RWPE1 (cell line): ENCODE data around the gene ERV3-1.
"Not testable (repeated sequence)": the region's sequence is repeated elsewhere in the genome, so short reads cannot be mapped to it uniquely, and the experiment has no call there.

Experiments
- CTCF ChIA-PET: fragments of 350-600 bp; sonication (Branson Sonifier 250); formaldehyde crosslinking; extraction: SDS; loops from one replicate; lab custom pipeline; 2021; lab: Yijun Ruan, JAX
- POLR2A ChIA-PET: fragments of 400-600 bp; formaldehyde crosslinking; extraction: SDS; loops from one replicate; lab custom pipeline; 2020; ENCODE audit warnings: antibody characterized with exemption; ENCODE audit not compliant: low non-redundant PET; lab: Yijun Ruan, JAX
- DNase-seq: peaks from one replicate; pipeline ENCODE4 v3.0.0; 2012; ENCODE audit warnings: low spot score
- H3K27ac ChIP-seq: fragments of 450-650 bp; 2 replicates; pipeline ENCODE4 v1.5.1; 2017
- TF ChIP-seq, protein P1 (sequence below): fragments of 450-650 bp; conservative IDR thresholded peaks from 2 replicates; pipeline ENCODE4 v1.5.1; 2017; ENCODE audit warnings: low read depth, mild to moderate bottlenecking

Gene ERV3-1

GRCh38 chr7:65006094-65006992 lies at the start of gene ERV3-1:
TSS of gene ERV3-1 (minus strand) at chr7:65006687. CDS start at chr7:64993026, 13,661 bp downstream.
- POLR2A ChIA-PET = interaction anchor here (0.7 to 1.2 kb wide), 2 partner anchors 74 to 367 kb away, joined by 3 read pairs; partner anchors contain the start of gene ZNF92
- TF ChIP-seq, protein P1, sequence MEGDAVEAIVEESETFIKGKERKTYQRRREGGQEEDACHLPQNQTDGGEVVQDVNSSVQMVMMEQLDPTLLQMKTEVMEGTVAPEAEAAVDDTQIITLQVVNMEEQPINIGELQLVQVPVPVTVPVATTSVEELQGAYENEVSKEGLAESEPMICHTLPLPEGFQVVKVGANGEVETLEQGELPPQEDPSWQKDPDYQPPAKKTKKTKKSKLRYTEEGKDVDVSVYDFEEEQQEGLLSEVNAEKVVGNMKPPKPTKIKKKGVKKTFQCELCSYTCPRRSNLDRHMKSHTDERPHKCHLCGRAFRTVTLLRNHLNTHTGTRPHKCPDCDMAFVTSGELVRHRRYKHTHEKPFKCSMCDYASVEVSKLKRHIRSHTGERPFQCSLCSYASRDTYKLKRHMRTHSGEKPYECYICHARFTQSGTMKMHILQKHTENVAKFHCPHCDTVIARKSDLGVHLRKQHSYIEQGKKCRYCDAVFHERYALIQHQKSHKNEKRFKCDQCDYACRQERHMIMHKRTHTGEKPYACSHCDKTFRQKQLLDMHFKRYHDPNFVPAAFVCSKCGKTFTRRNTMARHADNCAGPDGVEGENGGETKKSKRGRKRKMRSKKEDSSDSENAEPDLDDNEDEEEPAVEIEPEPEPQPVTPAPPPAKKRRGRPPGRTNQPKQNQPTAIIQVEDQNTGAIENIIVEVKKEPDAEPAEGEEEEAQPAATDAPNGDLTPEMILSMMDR = no peak
- peak; percentile 95 for DNase-seq
- CTCF ChIA-PET = no interaction called here
- peak within 1 kb of the TSS; percentile 83 for H3K27ac ChIP-seq

GRCh38 chr7:65055786-65056185 lies 49.3 kb upstream of the ERV3-1 start:
- DNase-seq, POLR2A ChIA-PET, H3K27ac ChIP-seq, CTCF ChIA-PET: not testable (repeated sequence)

GRCh38 chr7:65054466-65054994 lies 48.0 kb upstream of the ERV3-1 start:
- POLR2A ChIA-PET, DNase-seq, CTCF ChIA-PET, H3K27ac ChIP-seq: not testable (repeated sequence)

DNA sequence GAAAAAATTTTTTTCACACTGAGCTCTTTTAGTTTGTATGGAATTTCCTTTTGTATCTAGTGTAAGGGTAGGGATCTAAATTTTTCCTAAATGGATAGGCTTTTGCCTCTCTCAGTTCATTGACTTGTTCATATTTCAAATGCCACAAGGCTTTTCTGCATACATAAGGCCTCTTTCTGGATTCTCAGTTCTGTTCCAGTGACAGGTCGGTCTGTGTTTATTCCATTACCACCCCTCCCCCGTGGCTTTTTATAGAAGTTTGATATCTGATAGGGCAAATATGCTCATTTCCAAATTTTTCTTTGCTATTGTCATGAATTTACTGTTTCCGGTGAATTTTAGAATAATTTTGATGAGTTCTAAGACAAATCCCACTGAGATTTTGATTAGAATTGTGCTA lies 45.2 kb upstream of the ERV3-1 start:
- CTCF ChIA-PET, POLR2A ChIA-PET, H3K27ac ChIP-seq, DNase-seq: not testable (repeated sequence)

GRCh38 chr7:65051139-65051538 lies 44.7 kb upstream of the ERV3-1 start:
- not testable (repeated sequence) for DNase-seq

DNA sequence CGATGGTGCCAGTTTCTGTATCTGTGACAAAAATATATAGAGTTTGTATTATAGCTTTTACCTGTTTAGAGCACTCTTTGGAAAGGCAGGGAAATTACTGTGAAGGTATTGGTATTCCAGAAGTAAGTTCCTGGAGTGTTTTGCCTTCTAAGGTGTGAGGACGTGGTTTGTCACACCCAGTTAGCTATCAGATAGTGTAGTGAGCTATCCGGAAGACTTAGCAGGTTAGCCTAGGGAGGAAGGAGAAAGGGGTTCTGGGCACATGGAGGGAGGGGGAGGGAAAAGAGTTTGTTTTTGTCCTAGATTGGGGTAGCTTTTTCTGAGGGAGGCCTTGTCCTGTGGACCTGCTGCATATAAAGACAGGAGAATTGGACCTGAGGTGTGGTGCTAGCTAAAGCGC lies 39.8 kb upstream of the ERV3-1 start:
- H3K27ac ChIP-seq, DNase-seq, CTCF ChIA-PET, POLR2A ChIA-PET: not testable (repeated sequence)

More at GRCh38 chr7:65051139-65051538, 44.7 kb upstream of the ERV3-1 start:
- H3K27ac ChIP-seq, POLR2A ChIA-PET, CTCF ChIA-PET: not testable (repeated sequence)

GRCh38 chr7:65045589-65045988 lies 39.1 kb upstream of the ERV3-1 start:
- DNase-seq, POLR2A ChIA-PET, H3K27ac ChIP-seq, CTCF ChIA-PET: not testable (repeated sequence)

GRCh38 chr7:65038767-65039166 lies 32.3 kb upstream of the ERV3-1 start:
- peak; percentile 2 for DNase-seq
- POLR2A ChIA-PET, CTCF ChIA-PET: not testable (repeated sequence)
- peak overlapping the region; percentile 76 for H3K27ac ChIP-seq

DNA sequence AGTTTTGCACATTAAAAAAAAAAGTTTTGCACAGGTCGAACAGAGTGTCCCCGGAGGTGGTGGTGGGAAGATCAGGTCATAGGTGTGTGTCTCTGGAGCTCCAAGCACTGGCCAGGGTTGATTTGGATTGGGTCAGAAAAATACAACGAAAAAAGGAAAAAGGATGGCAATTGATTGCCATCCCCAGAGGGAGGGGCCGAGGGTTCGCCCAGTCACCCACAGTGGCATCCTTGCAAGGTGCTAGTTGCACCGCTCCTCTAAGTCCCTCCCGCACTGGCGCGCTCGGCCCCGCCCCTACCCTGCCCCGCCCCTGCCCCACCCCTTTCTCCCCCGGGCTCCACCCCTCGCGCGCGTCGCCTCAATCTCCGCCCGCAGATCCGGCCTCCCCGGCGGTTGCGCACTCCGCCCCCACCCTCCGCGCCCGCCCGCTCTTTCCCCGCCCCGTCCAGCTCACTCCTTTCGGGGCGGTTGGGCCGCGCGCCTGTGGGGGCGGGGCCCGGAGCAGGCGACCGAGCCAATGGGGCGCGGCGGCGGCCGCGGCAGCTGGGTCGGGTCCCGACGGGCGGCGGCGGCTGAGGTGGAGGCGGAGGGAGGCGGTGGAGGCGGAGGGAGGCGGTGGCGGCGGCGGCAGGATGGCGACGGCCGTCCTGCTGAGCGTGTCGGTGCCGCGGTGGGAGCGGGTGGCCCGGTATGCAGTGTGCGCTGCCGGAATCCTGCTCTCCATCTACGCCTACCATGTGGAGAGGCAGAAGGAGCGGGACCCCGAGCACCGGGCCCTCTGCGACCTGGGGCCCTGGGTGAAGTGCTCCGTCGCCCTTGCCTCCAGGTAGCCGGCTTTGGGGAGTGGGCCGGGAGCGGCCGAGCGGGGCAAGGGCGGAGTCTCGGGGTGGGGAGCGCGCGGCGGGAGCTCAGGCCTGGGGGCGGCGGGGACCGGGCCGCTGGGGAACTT lies 31.5 kb upstream of the ERV3-1 start:
- peak; percentile 87 for DNase-seq
- POLR2A ChIA-PET = interaction anchor here (0.6 kb wide), 2 partner anchors 45 to 263 kb away, joined by 3 to 6 read pairs; no protein-coding TSS in a partner anchor
- peak overlapping the region; percentile 76 for H3K27ac ChIP-seq
- CTCF ChIA-PET = interaction anchor here (0.6 to 0.7 kb wide), 2 partner anchors 78 to 82 kb away, joined by 3 to 5 read pairs; no protein-coding TSS in a partner anchor
- TF ChIP-seq, protein P1 = no peak

GRCh38 chr7:65036526-65036925 lies 30.0 kb upstream of the ERV3-1 start:
- CTCF ChIA-PET, H3K27ac ChIP-seq, DNase-seq: not testable (repeated sequence)

DNA sequence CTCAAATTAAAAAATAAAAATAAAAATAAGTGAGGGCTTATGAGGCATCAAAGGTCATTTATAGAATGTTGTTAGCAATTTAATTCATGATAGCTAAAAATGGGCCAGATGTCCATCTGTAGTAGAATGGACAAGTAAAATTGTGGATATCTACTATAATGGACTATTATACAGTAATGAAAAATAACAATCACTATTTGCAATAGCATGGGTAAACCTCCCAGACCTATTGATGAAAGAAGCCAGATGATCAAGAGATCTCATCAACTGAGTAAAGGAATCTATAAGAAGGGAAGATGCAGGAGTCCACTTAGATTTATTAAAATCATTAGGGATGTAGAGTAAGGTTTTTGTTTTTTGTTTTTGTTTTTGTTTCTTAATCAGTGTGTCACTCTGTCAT lies 29.0 kb upstream of the ERV3-1 start:
- DNase-seq, CTCF ChIA-PET, POLR2A ChIA-PET: not testable (repeated sequence)

More at GRCh38 chr7:65036526-65036925, 30.0 kb upstream of the ERV3-1 start:
- POLR2A ChIA-PET = not testable (repeated sequence)

GRCh38 chr7:65034120-65034782 lies 27.8 kb upstream of the ERV3-1 start:
- DNase-seq, POLR2A ChIA-PET, H3K27ac ChIP-seq, CTCF ChIA-PET: not testable (repeated sequence)

More for the DNA sequence above, 29.0 kb upstream of the ERV3-1 start:
- H3K27ac ChIP-seq = not testable (repeated sequence)

DNA sequence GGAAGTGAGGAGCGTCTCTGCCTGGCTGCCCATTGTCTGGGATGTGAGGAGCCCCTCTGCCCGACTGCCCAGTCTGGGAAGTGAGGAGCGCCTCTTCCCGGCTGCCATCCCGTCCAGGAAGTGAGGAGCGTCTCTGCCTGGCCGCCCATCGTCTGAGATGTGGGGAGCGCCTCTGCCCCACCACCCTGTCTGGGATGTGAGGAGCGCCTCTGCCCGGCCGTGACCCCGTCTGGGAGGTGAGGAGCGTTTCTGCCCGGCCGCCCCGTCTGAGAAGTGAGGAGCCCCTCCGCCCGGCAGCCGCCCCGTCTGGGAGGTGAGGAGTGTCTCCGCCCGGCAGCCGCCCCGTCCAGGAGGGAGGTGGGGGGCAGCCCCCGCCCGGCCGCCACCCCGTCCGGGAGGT lies 26.9 kb upstream of the ERV3-1 start:
- H3K27ac ChIP-seq, POLR2A ChIA-PET, CTCF ChIA-PET, DNase-seq: not testable (repeated sequence)
